IPS DF 19.7 (cell line): ENCODE data around the gene AKAP8L.
"Not testable (repeated sequence)": the region's sequence is repeated elsewhere in the genome, so short reads cannot be mapped to it uniquely, and the experiment has no call there.

Source experiments
- DNase-seq: peaks from one replicate; pipeline ENCODE4 v3.0.0-alpha.2; 2013; ENCODE audit warnings: low read depth, low spot score

The AKAP8L gene

GRCh38 chr19:15354566-15355296, 64.1 kb downstream of the AKAP8L start:
- no peak for DNase-seq

- no peak for DNase-seq
Observed at GRCh38 chr19:15353908-15354307, 64.9 kb downstream of the AKAP8L start.

- DNase-seq = not testable (repeated sequence)
Observed at GRCh38 chr19:15352535-15352934, 66.3 kb downstream of the AKAP8L start.

DNA sequence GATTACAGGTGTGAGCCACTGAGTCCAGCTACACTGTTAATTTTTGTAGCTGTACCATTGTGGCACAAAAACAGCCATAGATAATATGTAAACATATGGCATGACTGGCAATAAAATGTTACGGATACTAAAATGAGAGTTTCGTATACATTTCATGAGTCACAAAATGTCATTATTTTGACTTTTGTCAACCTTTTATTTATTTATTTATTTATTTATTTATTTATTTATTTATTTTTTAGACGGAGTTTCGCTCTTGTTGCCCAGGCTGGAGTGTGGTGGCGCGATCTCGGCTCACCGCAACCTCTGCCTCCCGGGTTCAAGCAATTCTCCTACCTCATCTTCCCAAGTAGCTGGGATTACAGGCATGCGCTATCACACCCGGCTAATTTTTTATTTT, 77.5 kb downstream of the AKAP8L start:
- DNase-seq = not testable (repeated sequence)

DNA sequence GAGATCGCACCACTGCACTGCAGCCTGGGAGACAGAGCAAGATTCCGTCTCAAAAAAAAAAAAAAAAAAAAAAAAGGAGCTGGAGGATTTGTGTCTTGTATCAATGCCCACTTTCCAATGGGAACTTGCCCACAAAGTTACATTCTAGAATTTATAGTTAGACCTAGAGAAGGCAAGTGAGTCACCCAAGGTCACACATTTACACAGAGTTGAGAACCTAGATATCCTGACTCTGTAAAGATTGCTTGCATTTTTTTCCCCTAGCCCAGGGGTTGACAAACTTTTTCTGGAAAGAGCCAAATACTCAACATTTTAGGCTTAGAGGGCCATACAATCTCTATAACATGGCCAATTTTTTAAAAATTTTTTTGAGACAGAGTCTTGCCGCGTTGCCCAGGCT, 78.7 kb downstream of the AKAP8L start:
- DNase-seq = no peak

- DNase-seq = no peak
Observed at GRCh38 chr19:15337202-15337601, 81.6 kb downstream of the AKAP8L start.

- not testable (repeated sequence) for DNase-seq
Observed at GRCh38 chr19:15335992-15336391, 82.8 kb downstream of the AKAP8L start.

- no peak for DNase-seq
Observed at GRCh38 chr19:15332311-15332996, 86.3 kb downstream of the AKAP8L start, which contains the start of gene BRD4. BRD4 (minus strand) TSS chr19:15332539; CDS start chr19:15273099, 59,440 bp downstream.

DNA sequence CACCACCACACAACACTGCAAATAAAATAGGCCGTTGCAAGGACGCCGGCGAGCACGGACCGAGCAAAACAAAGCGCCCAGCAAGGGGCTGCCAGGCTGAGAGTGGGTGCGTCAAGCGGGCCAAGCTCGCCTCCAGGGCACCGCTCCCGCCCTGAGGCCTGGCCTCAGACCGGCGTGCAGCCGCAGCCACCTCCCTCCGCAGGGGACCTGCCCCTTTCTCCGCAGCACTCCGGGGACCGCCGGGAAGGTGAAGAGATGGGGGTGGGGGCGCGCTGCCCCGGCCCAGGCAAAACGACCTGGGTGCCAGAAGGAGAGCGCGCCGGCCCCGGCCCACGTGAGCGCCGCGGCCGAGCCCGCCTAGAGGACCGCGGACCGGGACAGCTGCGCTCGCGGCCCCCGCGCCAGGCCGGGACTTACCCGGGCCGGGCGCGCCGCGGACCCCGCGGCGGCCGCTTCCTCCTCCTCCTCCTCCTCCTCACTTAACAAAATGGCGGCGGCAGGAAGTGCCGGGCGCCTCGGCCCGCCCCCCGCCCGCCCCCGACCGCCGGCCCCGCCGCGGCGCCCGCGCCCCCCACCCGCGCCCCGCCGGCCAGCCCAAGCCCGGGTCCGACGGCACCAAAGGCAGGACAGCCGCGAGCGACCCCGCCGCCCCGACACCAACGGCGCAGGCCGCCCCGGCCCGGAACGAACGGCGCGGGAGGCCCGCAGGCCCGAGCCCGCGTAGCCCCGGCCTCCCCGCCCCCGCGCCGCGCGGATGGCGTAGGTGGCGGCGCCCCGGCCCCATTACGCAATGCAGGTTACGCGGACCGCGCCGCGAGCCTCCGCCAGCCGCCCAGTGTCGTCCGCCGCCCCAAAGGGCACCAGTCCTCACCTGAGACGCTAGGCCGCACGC, 87.1 kb downstream of the AKAP8L start:
- no peak for DNase-seq

DNA sequence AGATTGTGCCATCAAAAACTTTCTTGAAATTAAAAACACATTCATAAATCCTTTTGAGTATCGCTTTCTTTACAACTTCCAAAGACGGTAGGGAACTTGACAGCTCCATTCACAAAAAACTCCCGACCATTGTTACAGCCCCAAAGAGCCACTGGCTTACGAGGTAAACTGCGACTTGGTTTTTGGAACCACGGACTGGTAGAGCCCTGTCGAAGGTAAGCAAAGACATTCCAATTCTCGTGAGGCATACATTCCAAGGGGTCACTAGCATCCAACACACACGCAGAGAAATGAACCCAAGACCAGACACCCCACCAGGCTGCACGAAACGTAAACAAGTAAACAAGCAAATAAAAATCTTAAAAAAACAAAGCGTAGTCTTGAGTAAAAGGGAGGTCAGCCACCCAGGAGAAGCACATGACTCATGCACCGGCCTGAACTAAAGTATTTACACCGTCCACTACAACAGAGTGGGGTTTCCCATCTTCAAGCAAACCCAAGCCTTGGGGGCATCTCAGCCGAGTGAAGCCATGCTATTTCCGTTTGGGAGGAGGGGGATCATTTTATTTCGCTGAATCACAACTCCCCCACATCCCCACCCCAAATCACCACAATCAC, 87.9 kb downstream of the AKAP8L start:
- no peak for DNase-seq
